Erythroblast (primary cell): ENCODE measurements around the gene ADCY7.

Experiments used
- DNase-seq, 2 experiments: peaks; one replicate each; lab custom pipeline; 2025; lab: John Stamatoyannopoulos, UW
- GATA1 ChIP-seq: IDR thresholded peaks from 2 replicates; pipeline ENCODE4 v1.6.1; 2011; ENCODE audit warnings: low read depth, mild to moderate bottlenecking, control low read depth, low read length, moderate library complexity
- POLR2A ChIP-seq: IDR thresholded peaks from 2 replicates; pipeline ENCODE4 v1.6.1; 2011; ENCODE audit warnings: mild to moderate bottlenecking, low read length

The ADCY7 gene

GRCh38 chr16:50299508-50300105 lies 33.3 kb downstream of the ADCY7 start:
- TF ChIP-seq POLR2A: no peak
- TF ChIP-seq GATA1: no peak
- DNase-seq: no peak

DNA sequence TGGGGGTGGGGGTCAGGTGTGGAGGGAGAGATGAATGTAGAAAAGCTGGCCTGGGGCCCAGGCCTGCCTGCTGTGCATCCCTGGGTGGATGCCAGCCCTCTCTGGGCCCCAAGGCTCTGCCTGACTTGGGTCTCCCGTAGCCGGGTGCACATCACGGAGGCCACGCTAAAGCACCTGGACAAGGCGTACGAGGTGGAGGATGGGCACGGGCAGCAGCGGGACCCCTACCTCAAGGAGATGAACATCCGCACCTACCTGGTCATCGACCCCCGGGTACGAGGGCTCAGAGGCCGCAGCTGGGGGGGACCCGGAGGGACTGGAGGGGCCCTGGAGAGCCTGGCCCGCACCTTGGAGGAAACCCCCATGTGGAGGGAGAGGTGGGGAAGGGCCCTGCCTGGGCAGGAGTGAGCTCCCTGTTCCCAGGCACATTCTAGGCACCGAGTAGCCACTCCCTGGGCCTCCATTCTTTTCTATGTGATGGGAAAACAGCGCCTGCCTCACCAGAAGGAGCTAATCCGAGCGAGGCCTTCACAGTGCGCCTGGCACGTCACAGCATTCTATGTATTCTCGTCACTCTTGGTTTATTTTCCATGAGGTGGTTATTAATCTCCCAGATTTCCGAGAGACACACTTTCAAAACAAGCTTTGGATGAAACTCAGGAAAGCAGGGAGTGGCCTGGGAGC lies 34.7 kb downstream of the ADCY7 start:
- no peak for DNase-seq
- TF ChIP-seq GATA1 (no peak), POLR2A (no peak)

DNA sequence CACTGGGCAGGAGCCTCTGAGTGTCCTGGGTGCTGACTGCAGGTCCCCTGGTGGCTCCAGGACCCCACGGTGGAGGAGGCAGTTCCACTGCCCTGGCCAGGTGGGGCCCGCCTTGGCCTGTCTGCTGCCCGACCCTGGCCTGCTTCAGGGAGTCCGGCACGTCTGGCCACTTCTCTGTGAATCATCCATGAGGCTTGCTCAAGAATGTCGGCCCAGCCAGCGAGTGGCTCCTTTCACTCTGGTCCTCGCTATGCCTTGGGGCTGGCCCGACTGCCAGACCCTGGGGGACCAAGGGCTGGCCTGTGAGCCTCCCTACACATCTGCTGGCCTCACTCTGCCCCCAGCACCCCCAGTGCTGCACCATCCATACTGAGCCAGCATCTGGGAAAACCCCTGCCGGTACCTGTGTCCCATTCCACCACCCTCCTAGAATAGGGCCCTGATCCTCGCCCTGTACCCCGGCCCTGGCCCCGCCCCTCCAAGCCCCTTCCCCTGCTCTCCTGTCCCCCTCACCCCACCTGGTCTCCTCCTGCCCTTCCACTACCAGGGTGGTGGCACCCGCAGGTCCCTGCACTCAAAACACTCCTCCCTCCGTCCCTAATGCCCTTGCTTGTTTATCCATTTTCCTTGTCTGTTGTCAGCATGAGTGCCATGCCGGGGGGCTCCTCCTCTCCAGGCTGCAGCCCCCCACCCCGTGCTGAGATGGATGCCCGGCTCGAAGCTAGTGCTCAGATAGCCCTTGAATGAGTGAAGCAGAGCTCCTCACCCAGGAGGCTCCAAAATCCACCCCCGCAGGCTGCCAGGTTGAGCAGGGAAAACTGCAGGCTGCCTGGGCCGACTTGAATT lies 35.5 kb downstream of the ADCY7 start:
- no peak for DNase-seq
- TF ChIP-seq POLR2A (no peak), GATA1 (no peak)

GRCh38 chr16:50302472-50303005 lies 36.2 kb downstream of the ADCY7 start:
- DNase-seq: no peak
- TF ChIP-seq POLR2A (no peak), GATA1 (no peak)

DNA sequence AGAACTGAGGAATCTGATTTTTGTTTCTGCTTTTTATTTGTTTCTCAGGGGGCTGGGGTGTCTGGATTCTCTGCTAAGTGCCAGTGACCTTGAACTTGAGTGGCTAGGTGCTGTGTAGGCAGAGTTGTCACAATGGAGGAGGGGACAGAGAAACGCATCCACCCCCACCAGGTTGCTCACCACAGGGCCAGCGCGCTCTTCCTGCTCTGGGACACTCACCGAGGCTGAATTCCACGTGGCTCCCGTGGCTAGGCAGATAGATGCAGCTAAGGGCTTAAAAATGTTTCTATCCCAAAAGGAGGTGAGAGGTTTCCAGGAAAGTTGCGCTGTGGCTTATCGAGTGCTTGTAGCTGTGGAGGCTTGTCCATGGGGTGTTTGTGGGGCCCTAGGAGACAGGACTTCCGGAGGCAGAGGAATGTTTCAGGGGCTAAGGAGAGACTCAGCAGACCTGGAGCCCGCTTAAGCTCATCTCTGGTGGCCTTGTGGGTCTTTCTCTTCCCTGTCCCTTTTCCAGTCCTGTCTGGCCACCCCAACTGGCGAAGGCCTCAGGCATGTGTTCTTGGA lies 36.8 kb downstream of the ADCY7 start:
- TF ChIP-seq POLR2A: no peak
- DNase-seq: no peak

DNA sequence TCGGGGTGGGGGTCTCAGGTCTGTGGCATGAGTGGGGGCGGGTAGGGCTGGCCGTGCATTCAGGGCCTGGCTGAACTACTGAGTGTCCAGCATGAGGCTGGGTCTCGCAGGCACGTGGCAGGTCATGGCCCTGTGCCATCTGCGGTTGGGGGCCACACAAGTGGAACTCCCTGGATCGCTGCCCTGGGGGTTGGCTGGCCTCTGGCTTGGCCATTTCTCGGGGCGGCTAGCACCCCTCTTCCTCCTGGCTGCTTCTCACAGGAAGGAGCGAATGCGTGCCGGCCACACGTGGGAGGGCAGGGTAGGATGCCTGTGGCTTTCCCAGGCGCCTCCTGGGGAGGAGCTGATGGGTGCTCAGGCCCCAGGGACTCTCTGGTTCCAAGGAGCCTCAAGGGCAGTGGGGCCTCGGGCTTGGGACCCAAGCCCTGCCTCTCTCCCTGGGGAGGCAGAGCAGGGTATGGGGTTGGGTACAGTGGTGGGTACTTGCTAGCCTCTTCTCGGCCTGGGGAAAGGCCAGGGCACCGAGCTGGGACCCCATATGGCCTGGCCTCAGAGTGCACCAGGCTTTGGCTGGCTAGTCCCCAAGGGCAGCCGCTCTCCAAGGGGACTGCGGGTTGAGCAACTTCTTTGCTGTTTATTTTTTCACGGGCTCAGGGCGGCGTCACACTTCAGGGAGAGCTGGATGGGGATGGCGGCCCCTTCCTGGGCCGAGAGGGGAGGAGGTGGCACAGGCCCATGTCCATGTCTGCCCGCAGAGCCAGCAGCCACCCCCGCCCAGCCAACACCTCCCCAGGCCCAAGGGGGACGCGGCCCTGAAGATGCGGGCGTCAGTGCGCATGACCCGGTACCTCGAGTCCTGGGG lies 37.5 kb downstream of the ADCY7 start:
- TF ChIP-seq GATA1 (no peak), POLR2A (no peak)
- no peak for DNase-seq

GRCh38 chr16:50304467-50305440 lies 38.4 kb downstream of the ADCY7 start:
- no peak for DNase-seq
- TF ChIP-seq POLR2A (no peak), GATA1 (no peak)

DNA sequence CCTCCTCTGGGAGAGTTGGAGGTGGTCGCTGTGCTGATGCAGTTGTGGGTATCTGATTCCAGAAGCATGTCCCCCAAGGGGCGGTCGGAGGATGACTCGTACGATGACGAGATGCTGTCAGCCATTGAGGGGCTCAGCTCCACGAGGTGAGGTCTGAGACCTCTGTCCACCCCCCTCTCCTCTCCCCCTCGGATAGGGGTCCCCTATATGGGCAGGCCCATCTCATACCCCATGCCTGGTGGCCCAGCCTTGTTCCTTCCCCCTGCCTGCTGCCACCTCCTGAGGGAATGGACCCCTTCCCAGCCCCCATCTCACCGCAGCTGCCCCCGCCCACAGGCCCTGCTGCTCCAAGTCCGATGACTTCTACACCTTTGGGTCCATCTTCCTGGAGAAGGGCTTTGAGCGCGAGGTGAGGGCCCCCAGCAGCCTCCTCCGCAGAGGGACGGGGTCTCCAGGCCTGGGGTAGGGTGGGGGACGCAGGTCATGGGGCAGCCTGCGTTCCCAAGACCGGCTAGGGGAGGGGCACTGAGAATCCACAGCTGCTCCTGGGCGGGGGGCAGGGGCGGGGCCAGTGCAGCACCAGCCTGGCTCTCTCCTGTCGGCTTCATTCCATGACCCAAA lies 39.2 kb downstream of the ADCY7 start:
- no peak for DNase-seq
- TF ChIP-seq GATA1: no peak
- TF ChIP-seq POLR2A: no peak

- DNase-seq: no peak
- TF ChIP-seq POLR2A (no peak), GATA1 (no peak)
Observed at GRCh38 chr16:50306287-50306686, 39.9 kb downstream of the ADCY7 start.

DNA sequence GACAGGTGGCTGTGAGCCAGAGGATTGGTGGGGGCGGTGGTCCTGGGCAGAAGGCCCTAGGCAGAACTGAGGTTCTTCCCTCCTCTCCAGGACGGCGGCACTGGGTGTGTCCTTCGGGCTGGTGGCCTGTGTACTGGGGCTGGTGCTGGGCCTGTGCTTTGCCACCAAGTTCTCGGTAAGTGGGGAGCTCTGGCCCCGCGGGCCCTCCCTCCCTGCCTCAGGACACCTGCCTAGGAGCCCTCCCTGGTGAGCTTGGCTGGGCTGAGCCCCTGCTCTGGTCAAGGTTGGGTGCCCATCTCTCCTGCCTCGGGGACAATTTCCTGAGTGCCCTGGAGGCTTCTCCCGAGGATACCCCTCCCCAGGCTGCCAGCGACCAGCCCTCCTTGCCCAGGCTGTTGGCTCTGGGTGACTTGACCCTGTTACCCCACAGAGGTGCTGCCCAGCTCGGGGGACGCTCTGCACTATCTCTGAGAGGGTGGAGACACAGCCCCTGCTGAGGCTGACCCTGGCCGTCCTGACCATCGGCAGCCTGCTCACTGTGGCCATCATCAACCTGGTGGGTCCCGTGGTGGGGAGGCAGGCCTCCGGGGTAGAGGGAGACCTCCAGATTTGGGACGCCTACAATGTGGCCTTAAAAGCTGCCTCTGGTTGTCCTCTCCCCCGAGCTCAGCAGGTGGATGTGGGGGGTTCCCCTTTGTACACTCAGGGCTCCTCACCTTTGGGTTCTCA lies 42.0 kb downstream of the ADCY7 start:
- TF ChIP-seq GATA1 (no peak), POLR2A (no peak)
- no peak for DNase-seq

GRCh38 chr16:50309156-50309526 lies 42.8 kb downstream of the ADCY7 start:
- no peak for TF ChIP-seq GATA1
- TF ChIP-seq POLR2A: no peak
- no peak for DNase-seq
